ENCODE data around the gene VAT1L.

GRCh38 chr16:77965346-77965745 lies 177.0 kb downstream of the VAT1L start:
- TF ChIP-seq CTCF (IDR thresholded peaks at IDR 0.05) (no peak), POLR2A (IDR thresholded peaks at IDR 0.05; ENCODE audit: low read depth) (no peak), EP300 (IDR thresholded peaks at IDR 0.05) (no peak)
